GM18907 (cell line): ENCODE measurements around the gene TMEM123.
A peak's percentile ranks its signal among the peaks of the same experiment; 100 is the strongest.
"Not testable (repeated sequence)": the region's sequence is repeated elsewhere in the genome, so short reads cannot be mapped to it uniquely, and the experiment has no call there.

ENCODE experiments used
- ATAC-seq: cut with Tn5 transposase; IDR thresholded peaks from one replicate; pipeline ENCODE4 v1.9.1; 2021; ENCODE audit warnings: mild to moderate bottlenecking, moderate library complexity; ENCODE audit not compliant: unreplicated experiment

The TMEM123 gene

DNA sequence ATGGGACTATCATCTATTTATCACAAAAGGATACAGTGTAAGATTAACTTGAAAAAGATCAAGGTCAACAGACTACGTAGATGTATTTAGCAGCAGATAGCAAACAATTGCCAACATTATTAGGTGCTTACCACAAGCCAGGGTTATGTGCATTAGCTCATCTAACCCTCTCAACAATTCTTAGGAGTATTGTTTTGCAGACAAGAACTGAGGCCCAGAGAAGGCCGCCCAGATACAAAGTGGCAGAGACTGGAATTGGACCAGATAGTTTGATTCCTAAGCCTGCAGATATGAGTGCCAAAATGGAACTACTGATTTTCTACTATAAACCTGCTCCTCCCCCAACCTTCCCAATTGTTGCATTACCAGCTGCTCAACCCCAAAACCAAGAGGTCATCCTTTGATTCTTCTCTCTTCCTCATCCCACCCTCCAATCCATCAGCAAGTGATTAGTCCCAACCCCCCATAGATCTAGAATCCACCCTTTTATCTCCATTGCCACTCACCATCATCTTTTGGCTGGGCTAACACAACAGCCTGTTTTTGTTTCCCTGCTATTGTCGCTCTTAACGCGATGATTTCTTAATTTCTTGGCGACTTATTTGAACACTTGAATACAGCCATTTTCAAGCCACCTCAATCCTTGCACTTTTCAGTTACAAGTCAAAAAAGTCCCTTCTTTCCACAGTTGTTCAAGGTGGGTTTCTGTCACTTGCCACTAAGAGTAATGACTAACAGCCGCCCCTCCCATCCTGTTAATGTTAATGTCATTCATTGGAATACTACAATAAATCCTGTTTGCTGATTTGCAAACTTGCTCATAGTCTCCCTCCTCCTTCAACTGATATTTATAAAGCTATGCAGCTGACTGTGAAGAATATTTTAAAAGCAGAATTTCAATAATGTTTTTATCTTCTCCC is 2.7 kb downstream of the TMEM123 start:
- ATAC-seq = no peak

DNA sequence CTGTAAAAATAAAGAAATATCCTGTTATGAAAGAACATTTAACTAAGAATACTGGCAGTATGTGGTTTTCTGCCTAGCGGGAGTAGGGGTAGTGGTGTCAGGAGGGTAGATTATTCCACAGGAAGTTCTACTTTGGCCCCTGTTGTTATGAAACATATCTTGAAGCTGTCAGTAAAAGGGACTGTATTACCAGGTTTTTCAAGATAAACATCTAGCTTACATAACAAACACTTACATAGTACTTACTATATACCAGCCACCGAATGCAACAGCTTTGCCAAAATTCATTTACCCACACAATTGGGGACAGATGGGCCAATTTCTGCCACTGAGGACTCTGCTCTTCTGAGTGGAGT is 3.7 kb downstream of the TMEM123 start:
- no peak for ATAC-seq

DNA sequence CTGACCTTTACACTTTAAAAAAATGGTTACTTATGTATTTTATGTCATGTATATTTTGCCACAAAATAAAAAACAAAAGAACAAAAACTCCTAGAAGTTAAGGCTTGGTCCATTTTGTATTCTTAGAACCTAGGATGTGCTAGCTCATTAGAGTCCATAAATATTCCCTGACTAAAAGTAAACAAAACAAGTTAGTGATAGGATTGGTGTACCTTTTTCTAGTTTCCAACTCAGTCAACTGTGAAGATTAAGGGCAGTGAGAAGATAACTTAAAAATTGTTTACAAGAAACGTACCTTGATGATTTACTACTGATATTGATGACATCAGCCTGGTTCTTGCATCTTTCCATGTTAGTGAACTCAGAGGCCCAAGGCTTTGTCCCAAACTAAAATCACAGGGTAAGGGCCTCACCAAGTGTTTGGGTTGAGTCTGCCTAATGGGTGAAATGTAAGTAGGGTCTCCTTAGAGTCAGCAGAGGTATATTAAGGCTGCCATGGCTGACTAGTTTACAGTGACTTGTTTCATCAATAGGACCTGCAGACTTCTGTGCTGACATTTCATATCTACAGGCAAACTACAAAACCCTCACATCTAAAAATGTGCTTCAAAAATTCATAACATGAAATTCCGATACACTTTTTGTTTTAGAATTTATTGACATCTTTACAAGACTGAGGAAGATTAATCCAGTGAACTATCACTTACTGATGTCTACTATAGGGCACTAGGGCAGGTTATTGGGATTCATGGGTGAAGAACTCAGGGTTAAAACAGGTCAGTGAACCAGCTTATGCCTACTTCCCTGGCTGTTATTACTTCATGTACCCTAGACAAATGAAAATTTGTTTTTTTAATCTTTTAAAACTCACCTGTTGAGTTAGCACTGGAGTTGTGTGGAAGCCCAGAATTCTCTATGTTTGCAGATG is 4.4 kb downstream of the TMEM123 start:
- ATAC-seq = no peak

DNA sequence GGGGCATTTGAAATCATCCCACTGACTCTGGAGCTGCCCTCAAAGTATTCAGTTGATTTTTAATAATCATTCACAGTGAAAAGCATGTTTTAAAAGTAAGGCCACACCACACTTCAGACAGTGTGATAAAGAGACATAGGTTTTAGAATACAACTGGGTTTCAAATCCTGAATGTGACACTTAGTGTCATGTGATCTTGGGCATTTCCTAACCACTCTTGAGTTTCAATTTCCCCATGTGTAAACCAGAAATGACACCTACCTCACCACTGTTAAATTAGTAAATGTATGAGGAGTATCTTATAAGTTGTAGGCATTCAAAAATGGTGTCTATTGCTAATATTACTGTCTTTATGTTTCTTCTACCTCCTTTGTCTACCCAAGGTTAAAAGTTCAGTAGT is 5.4 kb downstream of the TMEM123 start:
- ATAC-seq = peak; percentile 44

DNA sequence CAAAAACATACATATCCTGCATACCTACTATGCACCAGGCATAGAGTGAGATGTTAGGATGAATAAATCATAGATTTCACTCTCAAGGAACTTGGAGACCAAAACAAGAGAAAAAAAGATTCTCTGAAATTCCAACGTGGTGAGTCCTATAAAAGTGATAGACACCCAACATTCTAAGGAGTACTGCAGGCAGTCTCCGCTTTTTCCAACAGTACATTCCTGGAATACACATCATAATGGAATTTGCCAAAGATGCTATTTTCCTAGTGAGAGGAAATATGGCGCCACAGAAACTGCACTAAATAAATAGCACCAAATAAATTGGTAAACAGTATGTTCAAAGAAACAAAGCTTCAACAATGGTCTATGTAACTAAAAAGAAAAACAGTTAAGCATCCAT is 6.0 kb downstream of the TMEM123 start:
- ATAC-seq = no peak

DNA sequence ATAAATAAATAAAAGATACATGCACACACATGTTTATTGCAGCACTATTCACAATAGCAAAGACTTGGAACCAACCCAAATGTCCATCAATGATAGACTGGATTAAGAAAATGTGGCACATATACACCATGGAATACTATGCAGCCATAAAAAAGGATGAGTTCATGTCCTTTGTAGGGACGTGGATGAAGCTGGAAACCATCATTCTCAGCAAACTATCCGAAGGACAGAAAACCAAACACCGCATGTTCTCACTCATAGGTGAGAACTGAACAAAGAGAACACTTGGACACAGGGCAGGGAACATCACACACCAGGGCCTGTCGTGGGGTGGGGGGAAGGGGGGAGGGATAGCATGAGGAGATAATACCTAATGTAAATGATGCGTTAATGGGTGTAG is 7.9 kb downstream of the TMEM123 start:
- ATAC-seq = not testable (repeated sequence)

DNA sequence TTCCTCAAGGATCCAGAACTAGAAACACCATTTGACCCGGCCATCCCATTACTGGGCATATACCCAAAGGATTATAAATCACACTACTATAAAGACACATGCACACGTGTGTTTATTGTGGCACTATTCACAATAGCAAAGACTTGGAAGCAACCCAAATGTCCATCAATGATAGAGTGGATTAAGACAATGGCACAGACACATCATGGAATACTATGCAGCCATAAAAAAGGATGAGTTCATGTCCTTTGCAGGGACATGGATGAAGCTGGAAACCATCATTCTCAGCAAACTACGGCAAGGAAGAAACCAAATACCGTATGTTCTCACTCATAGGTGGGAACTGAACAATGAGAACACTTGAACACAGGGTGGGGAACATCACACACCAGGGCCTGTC is 8.4 kb downstream of the TMEM123 start:
- not testable (repeated sequence) for ATAC-seq

DNA sequence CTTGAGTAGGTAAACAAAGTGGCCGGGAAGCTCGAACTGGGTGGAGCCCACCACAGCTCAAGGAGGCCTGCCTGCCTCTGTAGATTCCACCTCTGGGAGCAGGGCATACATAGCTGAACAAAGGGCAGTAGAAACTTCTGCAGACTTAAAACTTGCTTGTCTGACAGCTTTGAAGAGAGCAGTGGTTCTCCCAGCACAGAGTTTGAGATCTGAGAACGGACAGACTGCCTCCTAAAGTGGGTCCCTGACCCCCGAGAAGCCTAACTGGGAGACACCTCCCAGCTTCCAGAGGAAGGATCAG is 13.6 kb downstream of the TMEM123 start:
- ATAC-seq = not testable (repeated sequence)

DNA sequence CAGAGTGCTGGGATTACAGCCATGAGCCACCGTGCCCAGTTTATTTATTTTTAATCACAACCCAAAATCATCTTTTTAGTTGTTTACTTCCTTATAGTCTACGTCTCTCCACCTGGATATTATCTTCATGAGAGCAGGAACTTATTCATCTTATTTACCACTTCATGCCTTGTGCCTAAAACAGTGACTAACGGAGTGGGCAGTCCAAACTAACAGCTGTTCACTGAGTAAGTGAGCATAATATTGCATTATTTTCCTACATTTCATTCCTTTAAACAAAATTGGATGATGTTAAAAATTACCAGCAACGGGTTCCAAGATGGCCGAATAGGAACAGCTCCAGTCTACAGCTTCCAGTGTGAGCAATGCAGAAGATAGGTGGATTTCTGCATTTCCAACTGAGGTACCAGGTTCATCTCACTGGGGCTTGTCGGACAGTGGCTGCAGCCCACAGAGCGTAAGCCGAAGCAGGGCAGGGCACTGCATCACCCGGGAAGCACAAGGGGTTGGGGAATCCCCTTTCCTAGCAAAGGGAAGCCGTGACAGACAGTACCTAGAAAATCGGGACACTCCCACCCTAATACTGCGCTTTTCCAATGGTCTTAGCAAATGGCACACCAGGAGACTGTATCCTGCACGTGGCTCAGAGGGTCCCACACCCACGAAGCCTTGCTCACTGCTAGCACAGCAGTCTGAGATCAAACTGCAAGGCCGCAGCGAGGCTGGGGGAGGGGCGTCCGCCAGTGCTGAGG is 14.1 kb downstream of the TMEM123 start:
- no peak for ATAC-seq

DNA sequence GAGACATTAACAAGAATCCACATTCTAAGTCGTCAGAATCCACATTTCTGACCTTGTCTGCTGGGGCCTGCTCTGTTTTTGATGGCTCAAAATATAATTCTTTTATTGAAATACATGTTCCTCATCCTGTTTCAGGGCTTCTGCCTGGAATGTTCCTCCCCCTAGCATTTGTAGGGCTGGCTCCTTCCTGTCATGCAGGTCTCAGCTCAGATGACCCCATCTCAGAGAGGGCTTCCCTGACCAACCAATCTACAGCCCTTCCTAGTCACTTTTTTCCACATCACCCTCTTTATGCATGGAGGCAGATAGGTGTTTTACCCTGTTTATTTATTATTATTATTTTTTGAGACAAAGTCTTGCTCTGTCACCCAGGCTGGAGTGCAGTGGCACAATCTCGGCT is 14.8 kb downstream of the TMEM123 start:
- no peak for ATAC-seq

DNA sequence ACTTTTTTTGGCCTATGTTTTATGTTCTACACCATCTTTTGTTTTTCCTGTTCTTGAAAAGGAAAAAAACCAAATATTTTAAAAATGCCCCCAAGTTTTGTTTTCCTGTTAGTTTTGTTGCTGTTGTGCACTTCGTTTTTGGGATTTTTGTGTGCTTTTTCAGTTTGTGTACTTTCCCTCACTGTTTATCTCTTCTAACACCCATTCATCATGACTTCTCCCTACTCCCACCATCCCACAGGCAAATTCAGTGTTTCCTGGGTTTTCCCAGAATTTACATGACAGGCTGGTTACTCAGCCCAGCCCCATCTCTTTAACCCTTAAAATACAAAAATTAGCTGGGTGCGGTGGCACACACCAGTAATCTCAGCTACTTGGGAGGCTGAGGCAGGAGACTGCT is 15.6 kb downstream of the TMEM123 start:
- ATAC-seq = no peak

DNA sequence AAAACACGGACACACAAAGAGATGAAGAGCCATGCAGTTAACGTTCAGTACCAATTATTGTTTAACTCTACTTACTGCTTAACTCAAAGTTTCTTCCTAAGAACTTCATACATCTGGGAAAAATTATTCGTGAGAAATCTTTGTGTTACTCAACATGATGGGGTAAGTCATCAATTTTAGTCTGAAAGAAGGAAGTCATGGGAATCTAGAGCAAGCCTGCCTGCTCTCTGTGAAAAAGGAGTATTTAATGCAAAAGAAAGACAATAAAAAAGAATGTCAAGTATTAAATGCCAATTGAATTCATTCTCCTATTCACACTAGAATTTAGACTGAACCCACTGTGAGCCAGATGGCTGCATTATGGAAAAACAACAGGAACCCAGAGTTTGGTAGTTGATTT is 16.0 kb downstream of the TMEM123 start:
- ATAC-seq = no peak

DNA sequence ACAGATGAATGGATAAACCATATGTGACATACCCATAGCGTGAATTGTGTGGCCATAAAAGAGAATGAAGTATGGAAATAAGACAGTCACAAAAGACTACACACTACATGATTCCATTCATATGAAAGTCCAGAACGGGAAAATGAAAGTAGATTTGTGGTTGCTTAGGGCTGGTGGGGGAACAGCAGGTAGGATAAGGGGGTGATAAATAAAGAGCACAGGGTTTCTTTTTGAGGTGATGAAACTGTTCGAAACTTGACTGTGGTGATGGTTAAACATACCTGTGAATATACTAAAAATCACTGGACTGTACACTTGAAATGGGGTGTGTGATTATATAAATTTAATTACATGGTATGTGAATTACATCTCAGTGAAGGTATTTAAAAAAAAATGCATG is 16.9 kb downstream of the TMEM123 start:
- no peak for ATAC-seq

DNA sequence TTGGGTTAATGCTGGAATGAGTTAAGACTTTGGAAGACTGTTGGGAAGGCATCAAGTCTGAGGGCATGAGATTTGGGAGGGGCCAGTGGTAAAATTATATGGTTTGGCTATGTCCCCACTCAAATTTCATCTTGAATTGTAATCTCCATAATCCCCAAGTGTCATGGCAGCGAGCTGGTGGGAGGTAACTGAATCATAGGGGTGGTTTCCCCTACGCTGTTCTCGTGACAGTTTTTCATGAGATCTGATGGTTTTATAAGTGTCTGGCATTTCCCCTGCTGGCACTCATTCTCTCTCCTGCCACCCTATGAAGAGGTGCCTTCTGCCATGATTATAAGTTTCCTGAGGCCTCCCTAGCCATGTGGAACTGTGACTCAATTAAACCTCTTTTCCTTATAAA is 19.0 kb downstream of the TMEM123 start:
- ATAC-seq = not testable (repeated sequence)

DNA sequence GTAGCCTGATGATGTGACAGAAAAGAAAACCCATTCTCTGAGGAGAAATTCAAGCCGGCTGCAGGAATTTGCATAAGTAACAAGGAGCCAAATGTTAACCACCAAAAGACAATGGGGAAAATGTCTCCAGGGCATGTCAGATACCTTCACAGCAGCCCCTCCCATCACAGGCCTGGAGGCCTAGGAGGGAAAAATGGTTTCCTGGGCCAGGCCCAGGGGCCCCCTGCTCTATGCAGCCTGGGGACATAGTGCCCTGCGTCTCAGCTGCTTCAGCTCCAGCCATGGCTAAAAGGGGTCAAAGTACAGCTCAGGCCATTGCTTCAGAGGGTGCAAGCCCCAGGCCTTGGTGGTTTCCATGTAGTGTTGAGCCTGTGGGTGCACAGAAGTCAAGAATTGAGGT is 20.0 kb downstream of the TMEM123 start:
- not testable (repeated sequence) for ATAC-seq

DNA sequence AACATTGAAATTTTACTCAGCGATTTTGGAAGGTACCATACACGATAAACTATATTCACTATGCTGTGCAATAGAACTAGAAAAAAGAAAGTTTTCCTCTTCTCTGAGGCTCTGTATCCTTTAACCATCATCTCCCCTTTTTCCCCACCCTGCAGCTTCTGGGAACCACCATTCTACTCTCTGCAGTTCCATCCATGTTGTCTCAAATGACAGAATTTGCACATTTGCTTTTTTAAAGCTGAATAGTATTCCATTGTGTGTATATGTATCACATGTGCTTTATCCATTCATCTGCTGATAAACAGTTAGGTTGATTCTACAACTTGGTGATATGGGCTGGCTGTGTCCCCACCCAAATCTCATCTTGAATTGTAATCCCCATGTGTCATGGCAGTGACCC is 21.2 kb downstream of the TMEM123 start:
- no peak for ATAC-seq

DNA sequence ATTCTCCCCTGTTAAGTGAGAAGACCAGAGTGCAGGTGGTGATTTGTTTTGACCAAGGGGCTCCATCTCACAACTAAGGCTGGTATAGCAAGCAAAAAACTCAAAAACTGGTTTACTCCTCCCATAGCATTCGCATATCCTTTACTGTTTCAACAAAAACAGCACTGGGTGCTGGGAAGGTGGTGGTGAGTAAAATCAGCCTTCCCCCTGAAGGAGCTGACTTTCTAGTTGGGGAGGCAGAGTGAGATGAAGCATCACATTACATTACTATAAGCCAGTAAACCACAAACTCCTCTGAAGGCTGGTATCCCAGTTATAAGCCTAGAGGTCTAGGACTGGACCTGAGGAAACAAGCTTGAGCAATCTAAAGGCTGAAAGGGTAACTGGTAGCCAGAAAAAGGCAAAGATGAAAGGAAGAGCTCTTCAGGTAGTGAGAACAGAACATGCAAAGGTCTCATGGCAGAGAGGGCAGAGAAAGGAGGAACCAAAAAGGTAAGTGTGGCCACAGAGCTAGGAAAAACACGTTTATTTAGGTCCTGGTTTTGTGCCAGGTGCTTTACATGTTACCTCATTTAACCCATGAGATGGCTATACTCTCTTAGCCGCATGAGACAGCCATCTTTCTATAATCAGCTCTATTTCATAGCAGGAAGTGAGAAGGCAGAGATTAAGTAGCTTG is 22.3 kb downstream of the TMEM123 start:
- ATAC-seq = peak; percentile 92

DNA sequence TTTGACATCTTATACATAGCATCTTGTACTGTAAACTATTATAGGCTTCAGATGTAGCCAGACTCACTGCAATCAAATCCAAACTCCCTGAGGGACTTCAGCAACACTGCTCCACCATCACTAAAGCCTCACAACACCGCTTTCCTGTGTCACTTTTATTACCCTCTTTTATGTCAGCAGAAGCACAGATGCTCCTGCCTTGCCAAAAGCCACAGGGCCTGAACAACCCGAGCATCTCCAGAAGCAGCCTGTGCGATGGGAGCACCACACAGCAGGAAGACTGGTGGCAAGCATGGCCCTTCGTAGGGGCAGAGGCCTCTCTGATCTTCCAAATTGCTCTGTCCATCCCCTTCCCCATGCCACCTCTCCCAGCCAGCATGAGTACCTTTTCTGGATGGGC is 22.9 kb downstream of the TMEM123 start:
- ATAC-seq = no peak

DNA sequence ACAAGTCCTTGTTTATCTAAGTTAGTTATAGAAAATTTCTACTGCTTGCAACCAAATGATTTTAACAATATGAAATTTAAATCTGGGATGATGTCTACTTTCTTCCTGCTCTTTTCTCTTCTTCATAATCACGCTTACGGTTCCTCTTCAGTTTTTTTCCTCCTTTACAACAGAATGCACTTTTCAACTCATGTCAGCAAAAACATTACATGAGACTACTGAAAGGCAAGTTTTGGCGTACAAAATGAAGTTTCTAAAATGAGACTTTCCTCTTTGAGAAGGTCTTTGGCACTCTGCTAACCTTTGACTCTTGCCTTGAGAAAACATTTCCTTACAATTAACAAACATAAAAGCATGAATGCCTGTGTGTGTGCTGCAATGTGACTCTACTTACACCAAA is 23.3 kb downstream of the TMEM123 start:
- ATAC-seq = no peak

DNA sequence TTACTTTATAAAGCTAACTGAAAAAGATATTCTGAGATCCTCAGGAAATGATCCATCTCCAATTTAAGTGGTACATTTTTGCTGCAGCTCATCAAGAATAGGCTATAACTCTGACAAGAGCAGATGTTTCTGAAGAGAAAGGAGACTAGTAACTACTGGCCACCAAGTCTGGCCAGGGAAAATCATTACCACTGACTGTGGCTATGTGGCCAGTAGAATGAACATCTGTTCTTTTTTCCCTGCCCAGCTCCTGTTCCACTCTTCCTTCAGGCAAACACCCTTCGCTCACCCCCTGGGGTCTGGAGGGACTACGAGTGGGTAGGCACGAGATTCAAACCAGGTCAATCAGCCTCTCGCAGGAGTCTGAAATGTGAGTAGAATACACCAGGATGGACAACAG is 23.9 kb downstream of the TMEM123 start:
- no peak for ATAC-seq

DNA sequence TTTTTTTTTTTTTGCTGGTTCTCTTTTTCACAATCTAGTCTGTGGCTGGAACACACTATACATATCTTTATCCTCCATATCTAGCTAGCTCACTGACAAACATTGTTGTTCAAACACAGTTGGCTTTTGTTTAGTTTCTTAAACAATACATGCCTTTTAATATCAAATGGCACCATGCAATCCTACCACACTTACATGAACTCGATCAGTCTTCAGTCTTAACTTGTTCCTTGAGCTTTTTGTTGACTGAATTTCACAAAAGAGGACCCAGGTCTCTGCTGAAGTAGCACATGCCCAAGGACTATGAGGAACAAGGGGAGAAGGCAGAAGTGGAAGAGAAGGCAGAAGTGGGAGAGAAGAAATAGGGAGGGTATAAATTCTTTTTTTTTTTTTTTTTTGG is 25.5 kb downstream of the TMEM123 start:
- no peak for ATAC-seq
